Neural cell (in vitro differentiated cells): ENCODE results near the gene CLK3. TPM values are rescaled to one million over a fixed set of nuclear protein-coding genes. Genes with fewer than 3 reads are reported as not detected.

Experiments used
- H2AFZ ChIP-seq: fragments of 200-600, 300-800 bp; sonication (generic), shearing (Covaris generic); 2 replicates; pipeline ENCODE4 v1.6.0; 2014; ENCODE audit warnings: low read depth, mild to moderate bottlenecking, antibody characterized with exemption, low read length, moderate library complexity
- H3F3A ChIP-seq: fragments of 200-600 bp; shearing (Covaris generic); 2 replicates; pipeline ENCODE4 v1.6.1; 2016; ENCODE audit warnings: mild to moderate bottlenecking, moderate library complexity, mixed read lengths, antibody characterized with exemption, low read length; ENCODE audit not compliant: insufficient read depth, poor library complexity, severe bottlenecking
- H3K27ac ChIP-seq: fragments of 200-600, 300-800 bp; sonication (generic), shearing (Covaris generic); 2 replicates; pipeline ENCODE4 v1.5.1; 2014; ENCODE audit warnings: mild to moderate bottlenecking, low read length, moderate library complexity
- H3K27me3 ChIP-seq: fragments of 300-800, 200-600 bp; sonication (generic), shearing (Covaris generic); 2 replicates; pipeline ENCODE4 v1.6.0; 2014; ENCODE audit warnings: mild to moderate bottlenecking, low read depth, low read length, moderate library complexity; ENCODE audit not compliant: insufficient read depth
- H3K36me3 ChIP-seq: fragments of 300-800, 200-600 bp; sonication (generic), shearing (Covaris generic); 2 replicates; pipeline ENCODE4 v1.5.1; 2014; ENCODE audit warnings: mild to moderate bottlenecking, antibody characterized with exemption, low read length, moderate library complexity; ENCODE audit not compliant: insufficient read depth
- H3K4me2 ChIP-seq: fragments of 300-800, 200-600 bp; sonication (generic), shearing (Covaris generic); 2 replicates; pipeline ENCODE4 v1.6.0; 2014; ENCODE audit warnings: mild to moderate bottlenecking, low read length
- H3K4me3 ChIP-seq: fragments of 300-800, 200-600 bp; sonication (generic), shearing (Covaris generic); 2 replicates; pipeline ENCODE4 v1.5.1; 2014; ENCODE audit warnings: mild to moderate bottlenecking, low read length, moderate library complexity
- H3K79me2 ChIP-seq: fragments of 200-600 bp; shearing (Covaris generic); replicated peaks from 2 replicates; pipeline ENCODE4 v1.6.0; 2014; ENCODE audit warnings: mild to moderate bottlenecking, low read length, moderate library complexity; ENCODE audit not compliant: insufficient read depth
- H3K9ac ChIP-seq: fragments of 300-800, 200-600 bp; sonication (generic), shearing (Covaris generic); 2 replicates; pipeline ENCODE4 v1.6.1; 2016; ENCODE audit warnings: mild to moderate bottlenecking, low read length, mixed read lengths
- H3K9me2 ChIP-seq: fragments of 200-600 bp; shearing (Covaris generic); 2 replicates; pipeline ENCODE4 v1.6.1; 2016; ENCODE audit warnings: mild to moderate bottlenecking, low read length, mixed read lengths; ENCODE audit not compliant: insufficient read depth
- H3K9me3 ChIP-seq: fragments of 200-600, 300-800 bp; sonication (generic), shearing (Covaris generic); 2 replicates; pipeline ENCODE4 v1.6.1; 2016; ENCODE audit warnings: mild to moderate bottlenecking, mixed run types, low read length, moderate library complexity, mixed read lengths
- H4K20me1 ChIP-seq: fragments of 200-600 bp; shearing (Covaris generic); 2 replicates; pipeline ENCODE4 v1.6.1; 2016; ENCODE audit warnings: mild to moderate bottlenecking, mixed run types; ENCODE audit not compliant: insufficient read depth
- CTCF ChIP-seq: fragments of 450-650 bp; IDR thresholded peaks from 2 replicates; pipeline ENCODE4 v1.5.1; 2014; ENCODE audit warnings: antibody characterized with exemption, mild to moderate bottlenecking, moderate library complexity; ENCODE audit not compliant: poor library complexity, severe bottlenecking
- EP300 ChIP-seq: fragments of 450-650 bp; conservative IDR thresholded peaks from 2 replicates; pipeline ENCODE4 v1.6.1; 2014; ENCODE audit warnings: antibody characterized with exemption, mild to moderate bottlenecking, moderate library complexity; ENCODE audit not compliant: poor library complexity, severe bottlenecking
- EZH2 ChIP-seq: fragments of 200-600, 300-800 bp; shearing (Covaris generic), sonication (generic); IDR thresholded peaks from 2 replicates; pipeline ENCODE4 v1.6.1; 2014; ENCODE audit warnings: antibody characterized with exemption, low read length, borderline replicate concordance, mild to moderate bottlenecking; ENCODE audit not compliant: insufficient read depth, poor library complexity, severe bottlenecking
- MXI1 ChIP-seq: fragments of 450-650 bp; conservative IDR thresholded peaks from 2 replicates; pipeline ENCODE4 v1.6.1; 2014; ENCODE audit warnings: antibody characterized with exemption, mild to moderate bottlenecking; ENCODE audit not compliant: poor library complexity, severe bottlenecking
- POLR2AphosphoS5 ChIP-seq: IDR thresholded peaks from 2 replicates; pipeline ENCODE4 v1.6.1; 2012
- RAD21 ChIP-seq: fragments of 450-650 bp; conservative IDR thresholded peaks from 2 replicates; pipeline ENCODE4 v1.6.1; 2014; ENCODE audit warnings: antibody characterized with exemption, mild to moderate bottlenecking, moderate library complexity
- REST ChIP-seq: IDR thresholded peaks from 2 replicates; pipeline ENCODE4 v1.6.1; 2012; ENCODE audit warnings: borderline replicate concordance
- SMC3 ChIP-seq: fragments of 450-650 bp; conservative IDR thresholded peaks from 2 replicates; pipeline ENCODE4 v1.6.1; 2014; ENCODE audit warnings: antibody characterized with exemption, mild to moderate bottlenecking, moderate library complexity; ENCODE audit not compliant: poor library complexity
- TAF1 ChIP-seq: IDR thresholded peaks from 2 replicates; pipeline ENCODE4 v1.6.1; 2012; ENCODE audit warnings: low read depth
- polyA plus RNA-seq: library from polyadenylated mRNA; depleted of rRNA; stranded (reverse); fragments of >200 nt; gene quantifications from 2 replicates; pipeline ENCODE4 v1.2.3, GENCODE V29; 2014

Gene CLK3
- polyA plus RNA-seq, 1 donor from 2014 or later = 88.3 TPM

- Histone ChIP-seq H3K9ac (no peak overlapping the region), H3K36me3 (no peaks in the 10 kb centered on the region), H2AFZ (no peak overlapping the region), H3K4me2 (no peak overlapping the region), H3K4me3 (no peak overlapping the region), H3K79me2 (no peaks in the 10 kb centered on the region), H3K27ac (no peak overlapping the region), H3F3A (no peaks in the 10 kb centered on the region), H4K20me1 (no peaks in the 10 kb centered on the region), H3K9me3 (no peaks in the 10 kb centered on the region), H3K9me2 (no peaks in the 10 kb centered on the region), H3K27me3 (no peaks in the 10 kb centered on the region)
- TF ChIP-seq REST (no peak), MXI1 (no peak), SMC3 (no peak), EP300 (no peak), RAD21 (no peak), TAF1 (no peak), EZH2 (no peak), POLR2AphosphoS5 (no peak), CTCF (no peak)
Observed at GRCh38 chr15:74584204-74584603, 31.4 kb upstream of the CLK3 start.

GRCh38 chr15:74584779-74585178 lies 30.9 kb upstream of the CLK3 start:
- Histone ChIP-seq H3K9ac (no peak overlapping the region), H3K79me2 (no peaks in the 10 kb centered on the region), H3K27ac (no peak overlapping the region), H3K36me3 (no peaks in the 10 kb centered on the region), H3K4me3 (no peak overlapping the region), H3K9me2 (no peaks in the 10 kb centered on the region), H3K4me2 (no peak overlapping the region), H3K27me3 (no peaks in the 10 kb centered on the region), H3F3A (no peaks in the 10 kb centered on the region), H3K9me3 (no peaks in the 10 kb centered on the region), H2AFZ (no peak overlapping the region), H4K20me1 (no peaks in the 10 kb centered on the region)
- TF ChIP-seq RAD21 = no peak
- TF ChIP-seq CTCF = no peak
- TF ChIP-seq EP300 = no peak
- TF ChIP-seq POLR2AphosphoS5 = no peak
- no peak for TF ChIP-seq EZH2
- TF ChIP-seq REST = no peak
- no peak for TF ChIP-seq SMC3
- TF ChIP-seq MXI1 = no peak
- TF ChIP-seq TAF1 = no peak
